K562 (cell line): ENCODE measurements around the gene RBM17. TPM values are rescaled to one million over a fixed set of nuclear protein-coding genes. Genes with fewer than 3 reads are reported as not detected.
"Not testable (repeated sequence)": the region's sequence is repeated elsewhere in the genome, so short reads cannot be mapped to it uniquely, and the experiment has no call there.

Source experiments
- ATAC-seq: fragments of 200-7000 bp; cut with Tn5 transposase; 3 replicates; pipeline ENCODE4 v1.9.1; 2020; ENCODE audit warnings: moderate library complexity
- BruUV-seq: library from RNA; stranded (reverse); fragments of 400-500 nt; replicated peaks from 2 replicates; lab custom pipeline; 2021; lab: Mats Ljungman, UMichigan
- CTCF ChIA-PET: fragments of 300-600 bp; formaldehyde crosslinking; extraction: SDS; loops from one replicate; lab custom pipeline; 2021; ENCODE audit warnings: low intra/inter-chr PET ratio; lab: Yijun Ruan, JAX
- POLR2A ChIA-PET: fragments of 300-600, 350-650 bp; sonication (Branson Sonifier 250); formaldehyde crosslinking; extraction: SDS; loops from one replicate; lab custom pipeline; 2021; ENCODE audit warnings: antibody characterized with exemption, inconsistent platforms; lab: Yijun Ruan, JAX
- DNase-seq, 4 experiments: peaks; one replicate each; pipeline versions ENCODE4 v3.0.0 to v3.0.0-alpha.2; 2011 to 2018; ENCODE audit warnings: low spot score in 3 of 4, mixed read lengths in 3 of 4; ENCODE audit errors: extremely low read depth in 1 of 4
- FAIRE-seq: peaks from 2 replicates; lab custom pipeline; 2011; peaks lifted over from hg19 to GRCh38; lab: Jason Lieb, UNC
- H2AFZ ChIP-seq: 2 replicates; pipeline ENCODE4 v1.6.0; 2011; ENCODE audit warnings: low read depth, low read length, control low read depth, inconsistent platforms
- H3K27ac ChIP-seq: fragments of 200-600 bp; 3 replicates; pipeline ENCODE4 v1.8.0; 2011; ENCODE audit warnings: low read depth, mild to moderate bottlenecking, control low read depth, inconsistent platforms, low read length, moderate library complexity, mixed read lengths; ENCODE audit errors: extremely low read depth
- H3K27me3 ChIP-seq, 2 experiments: fragments of 300-600 bp in 1 of 2; 2 replicates in 1 of 2; 3 replicates in 1 of 2; pipeline versions ENCODE4 v1.6.0 to v1.8.0; 2011; ENCODE audit warnings: inconsistent platforms in 2 of 2, low read length in 2 of 2, mild to moderate bottlenecking in 1 of 2, mixed read lengths in 1 of 2, moderate library complexity in 1 of 2; ENCODE audit not compliant: control insufficient read depth in 2 of 2, insufficient read depth in 2 of 2
- H3K36me3 ChIP-seq: fragments of 300-600 bp; 3 replicates; pipeline ENCODE4 v1.8.0; 2011; ENCODE audit warnings: mild to moderate bottlenecking, low read length, inconsistent platforms; ENCODE audit not compliant: control insufficient read depth, insufficient read depth
- H3K4me1 ChIP-seq, 2 experiments: fragments of 200-600 bp in 1 of 2; replicated peaks in 1 of 2; 2 replicates in 1 of 2; 3 replicates in 1 of 2; pipeline versions ENCODE4 v1.5.1 to v1.8.0; 2011; ENCODE audit warnings: inconsistent platforms in 2 of 2, low read length in 2 of 2, mild to moderate bottlenecking in 1 of 2, mixed read lengths in 1 of 2, moderate library complexity in 1 of 2; ENCODE audit not compliant: control insufficient read depth in 2 of 2, insufficient read depth in 2 of 2
- H3K4me2 ChIP-seq: 2 replicates; pipeline ENCODE4 v1.6.1; 2011; ENCODE audit warnings: low read length, control low read depth, inconsistent platforms, mixed read lengths; ENCODE audit not compliant: insufficient read depth
- H3K4me3 ChIP-seq: fragments of 200-600 bp; sonication (generic), shearing (Covaris generic); 2 replicates; pipeline ENCODE4 v1.5.1; 2016; ENCODE audit warnings: control low read depth, inconsistent platforms
- H3K79me2 ChIP-seq: fragments of 200-600 bp; 3 replicates; pipeline ENCODE4 v1.8.0; 2011; ENCODE audit warnings: low read length, inconsistent platforms; ENCODE audit not compliant: control insufficient read depth, insufficient read depth
- H3K9ac ChIP-seq, 2 experiments: 2 replicates each; pipeline versions ENCODE4 v1.6.0 to v1.6.1; 2011; ENCODE audit warnings: low read depth in 2 of 2, low read length in 2 of 2, control low read depth in 1 of 2, inconsistent platforms in 1 of 2, mild to moderate bottlenecking in 1 of 2, mixed read lengths in 1 of 2; ENCODE audit not compliant: insufficient read depth in 1 of 2
- H3K9me1 ChIP-seq: one replicate; pipeline ENCODE4 v1.6.0; 2011; ENCODE audit warnings: inconsistent platforms, mild to moderate bottlenecking, low read length, moderate library complexity; ENCODE audit not compliant: control insufficient read depth, insufficient read depth
- H3K9me3 ChIP-seq: replicated peaks from 2 replicates; pipeline ENCODE4 v1.5.1; 2011; ENCODE audit warnings: low read depth, low read length, inconsistent platforms; ENCODE audit not compliant: control insufficient read depth, insufficient read depth
- H4K20me1 ChIP-seq: replicated peaks from 2 replicates; pipeline ENCODE4 v1.6.1; 2011; ENCODE audit warnings: low read length, inconsistent platforms, mixed read lengths; ENCODE audit not compliant: control insufficient read depth, insufficient read depth
- ARNT ChIP-seq, 2 experiments: fragments of 450-650 bp; IDR thresholded peaks; 2 replicates each; pipeline ENCODE4 v1.6.1; 2016; ENCODE audit warnings: mild to moderate bottlenecking in 1 of 2
- BCOR ChIP-seq: fragments of 450-650 bp; IDR thresholded peaks from 2 replicates; pipeline ENCODE4 v1.6.1; 2016
- LCOR ChIP-seq: sonication (generic); formaldehyde crosslinking; IDR thresholded peaks from 2 replicates; pipeline ENCODE4 v1.8.0; 2022; ENCODE audit warnings: mild to moderate bottlenecking, missing genetic modification reagents
- MTA3 ChIP-seq: fragments of 450-650 bp; formaldehyde crosslinking; IDR thresholded peaks from 2 replicates; pipeline ENCODE4 v1.6.1; 2017; ENCODE audit warnings: mild to moderate bottlenecking, borderline replicate concordance
- RFX5 ChIP-seq: IDR thresholded peaks from 2 replicates; pipeline ENCODE4 v1.6.1; 2011; ENCODE audit warnings: low read depth, mild to moderate bottlenecking, improper control_type of control experiment, low read length
- RFX7 ChIP-seq: fragments of 250-450 bp; sonication (Bioruptor Pico); IDR thresholded peaks from 2 replicates; pipeline ENCODE4 v1.5.1; 2021; ENCODE audit warnings: mild to moderate bottlenecking
- ZNF146 ChIP-seq: IDR thresholded peaks from one replicate; pipeline ENCODE4 v1.6.1; 2018; ENCODE audit warnings: missing compliant biosample characterization; ENCODE audit not compliant: unreplicated experiment
- whole genome bisulfite sequencing: fragments of 100-300 bp; shearing (Covaris generic); methylation state at CpG from one replicate; pipeline ENCODE4 v1.1.6; 2016; ENCODE audit warnings: low coverage, mixed read lengths; ENCODE audit not compliant: insufficient coverage; ENCODE audit errors: missing lambda C conversion rate; 5-methylcytosine and 5-hydroxymethylcytosine counted together
- in situ Hi-C: fragments of 300-500 bp; cut with MboI; formaldehyde crosslinking; loops from 4 replicates; pipeline ENCODE4 v1.15.0; 2018; ENCODE audit warnings: inconsistent platforms, mixed read lengths
- intact Hi-C: fragments of 100-400 bp; cut with micrococcal nuclease; formaldehyde crosslinking; loops from 2 replicates; pipeline ENCODE4 v1.14.2; 2022
- polyA plus RNA-seq, 8 experiments: library from polyadenylated mRNA; depleted of rRNA in 4 of 8; stranded (reverse) in 5 of 8; unstranded in 3 of 8; fragments of >200 nt; fragmentation: Nextera tagmentation in 2 of 8; fragmentation: Illumina TruSeq in 1 of 8; extraction: Ambion mirVana in 2 of 8; extraction: Trizol in 1 of 8; gene quantifications; 2 replicates each; pipeline versions ENCODE4 v1.2.1 to v1.2.3, GENCODE V29; 2011 to 2014; ENCODE audit warnings: inconsistent platforms in 1 of 8, missing spikeins in 1 of 8
- total RNA-seq, 7 experiments: library from RNA; depleted of rRNA in 6 of 7; stranded (reverse); fragments of >200 nt in 6 of 7; fragmentation: Illumina TruSeq in 2 of 7; extraction: Trizol in 2 of 7; gene quantifications; 2 replicates each; pipeline versions ENCODE4 v1.2.1 to v1.2.3, GENCODE V29; 2011 to 2021; ENCODE audit warnings: low replicate concordance in 1 of 7
- TF ChIP-seq, protein P1 (sequence below): IDR thresholded peaks from 2 replicates; pipeline ENCODE4 v1.6.1; 2016; ENCODE audit warnings: missing genetic modification characterization, missing compliant biosample characterization

Gene RBM17
- total and polyA plus RNA-seq, 9 of the 15 experiments (the other 6 are each of a cell fraction or from before 2014, with no cell fraction given): 23.6 to 217 (median 124) TPM

DNA sequence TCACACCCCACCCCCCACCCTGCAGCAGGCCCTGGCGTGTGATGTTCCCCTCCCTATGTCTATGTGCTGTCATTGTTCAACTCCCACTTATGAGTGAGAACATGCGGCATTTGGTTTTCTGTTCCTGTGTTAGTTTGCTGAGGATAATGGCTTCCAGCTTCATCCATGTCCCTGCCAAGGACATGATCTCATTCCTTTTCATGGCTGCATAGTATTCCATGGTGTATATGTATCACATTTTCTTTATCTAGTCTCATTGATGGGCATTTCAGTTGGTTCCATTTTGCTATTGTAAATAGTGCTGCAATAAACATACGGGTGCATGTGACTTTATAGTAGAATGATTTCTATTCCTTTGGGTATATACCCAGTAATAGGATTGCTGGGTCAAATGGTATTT is 24.1 kb upstream of the RBM17 start:
- H3K27ac ChIP-seq, POLR2A ChIA-PET, H3K9ac ChIP-seq, BruUV-seq, H3K79me2 ChIP-seq, CTCF ChIA-PET, H3K36me3 ChIP-seq, in situ Hi-C loops, H3K4me2 ChIP-seq, FAIRE-seq, DNase-seq, intact Hi-C loops, H3K4me1 ChIP-seq, H4K20me1 ChIP-seq, ATAC-seq, H2AFZ ChIP-seq, H3K4me3 ChIP-seq, H3K9me3 ChIP-seq, H3K9me1 ChIP-seq: not testable (repeated sequence)
- WGBS: 35% methylated on average over 3 of the region's 3 CpGs
- TF ChIP-seq BCOR: peak; percentile 42; the same call in 1 of the 2 replicates
- TF ChIP-seq ZNF146 (CRISPR knock-in tag): peak; percentile 96
- H3K27me3 ChIP-seq: peaks cover 10 to 17% of the 10 kb centered on the region in 2 experiments

DNA sequence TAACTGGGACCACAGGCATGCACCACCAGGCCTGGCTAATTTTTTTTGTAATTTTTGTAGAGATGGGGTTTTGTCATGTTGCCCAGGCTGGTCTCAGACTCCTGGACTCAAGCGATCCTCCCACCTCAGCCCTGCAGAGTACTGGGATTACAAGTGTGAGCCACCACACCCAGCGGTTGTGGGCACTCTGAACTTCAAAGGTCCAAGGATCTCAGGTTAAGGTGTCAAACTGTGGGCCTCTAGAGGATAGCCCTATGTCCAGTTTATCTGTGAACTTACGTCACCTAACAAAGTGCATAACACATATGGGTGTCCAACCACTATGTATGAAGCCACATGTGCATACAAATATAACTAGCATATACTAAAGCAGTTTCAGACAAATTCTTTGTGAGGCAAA is 23.4 kb upstream of the RBM17 start:
- POLR2A ChIA-PET: interaction anchor here (1.5 kb wide), 1 partner anchor 14 kb away, joined by 4 read pairs; no protein-coding TSS in a partner anchor
- no peak for ATAC-seq

More for the DNA sequence above, 23.4 kb upstream of the RBM17 start:
- intact Hi-C loops: no loop called here
- no peak overlapping the region for H3K4me2 ChIP-seq
- WGBS: 27% methylated on average over 3 of the region's 3 CpGs
- peaks cover 11 to 23% of the 10 kb centered on the region in 2 experiments for H3K27me3 ChIP-seq
- H3K9ac ChIP-seq: no peak overlapping the region
- no peak overlapping the region for H3K4me3 ChIP-seq
- peaks cover 0 to 3% of the 10 kb centered on the region in 2 experiments; a peak in 1 of 5 replicates for H3K4me1 ChIP-seq
- H3K9me3 ChIP-seq: no peaks in the 10 kb centered on the region
- CTCF ChIA-PET: no interaction called here
- BruUV-seq: no TSS peak
- TF ChIP-seq, protein P1, sequence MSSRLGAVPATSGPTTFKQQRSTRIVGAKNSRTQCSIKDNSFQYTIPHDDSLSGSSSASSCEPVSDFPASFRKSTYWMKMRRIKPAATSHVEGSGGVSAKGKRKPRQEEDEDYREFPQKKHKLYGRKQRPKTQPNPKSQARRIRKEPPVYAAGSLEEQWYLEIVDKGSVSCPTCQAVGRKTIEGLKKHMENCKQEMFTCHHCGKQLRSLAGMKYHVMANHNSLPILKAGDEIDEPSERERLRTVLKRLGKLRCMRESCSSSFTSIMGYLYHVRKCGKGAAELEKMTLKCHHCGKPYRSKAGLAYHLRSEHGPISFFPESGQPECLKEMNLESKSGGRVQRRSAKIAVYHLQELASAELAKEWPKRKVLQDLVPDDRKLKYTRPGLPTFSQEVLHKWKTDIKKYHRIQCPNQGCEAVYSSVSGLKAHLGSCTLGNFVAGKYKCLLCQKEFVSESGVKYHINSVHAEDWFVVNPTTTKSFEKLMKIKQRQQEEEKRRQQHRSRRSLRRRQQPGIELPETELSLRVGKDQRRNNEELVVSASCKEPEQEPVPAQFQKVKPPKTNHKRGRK (tag): no peak
- no peak for TF ChIP-seq LCOR (CRISPR knock-in tag)
- no peak for TF ChIP-seq RFX5
- no peak for TF ChIP-seq ARNT (IDR thresholded peaks at IDR 0.05)
- no peak for TF ChIP-seq RFX7 (CRISPR knock-in tag)
- TF ChIP-seq MTA3: no peak
- no peaks in the 10 kb centered on the region for H3K9me1 ChIP-seq
- H3K27ac ChIP-seq: no peak overlapping the region
- in situ Hi-C loops: no loop called here
- no peak for DNase-seq
- H4K20me1 ChIP-seq: no peaks in the 10 kb centered on the region
- H3K36me3 ChIP-seq: no peaks in the 10 kb centered on the region
- no peak overlapping the region for H2AFZ ChIP-seq
- FAIRE-seq: no peak
- no peaks in the 10 kb centered on the region for H3K79me2 ChIP-seq
